PC-9 (cell line): Measurements from ENCODE around the gene CLMN. TPM values are rescaled to one million over a fixed set of nuclear protein-coding genes. Genes with fewer than 3 reads are reported as not detected.

ENCODE experiments used
- BruUV-seq: library from RNA; stranded (reverse); fragments of 400-500 nt; replicated peaks from 2 replicates; lab custom pipeline; 2021; lab: Mats Ljungman, UMichigan
- CTCF ChIA-PET: fragments of 300-600 bp; sonication (Branson Sonifier 250); formaldehyde crosslinking; loops from one replicate; lab custom pipeline; 2022; ENCODE audit warnings: antibody characterized with exemption; lab: Charles Lee
- POLR2A ChIA-PET: fragments of 300-600 bp; sonication (Branson Sonifier 250); formaldehyde crosslinking; loops from one replicate; lab custom pipeline; 2022; ENCODE audit warnings: antibody characterized with exemption; ENCODE audit not compliant: unreplicated experiment; lab: Charles Lee
- DNase-seq, 2 experiments: peaks; one replicate each; pipeline versions ENCODE4 v3.0.0 to v3.0.0-alpha.2; 2015 to 2022; ENCODE audit warnings: mixed read lengths in 1 of 2
- H2AFZ ChIP-seq: fragments of 200-600 bp; sonication (generic); 2 replicates; pipeline ENCODE4 v1.8.1; 2017; ENCODE audit warnings: antibody characterized with exemption
- H3F3A ChIP-seq: fragments of 200-600 bp; sonication (generic); 2 replicates; pipeline ENCODE4 v1.8.1; 2017; ENCODE audit warnings: antibody characterized with exemption, mild to moderate bottlenecking, low read depth; ENCODE audit not compliant: insufficient read depth
- H3K27ac ChIP-seq: fragments of 200-600 bp; sonication (generic); 2 replicates; pipeline ENCODE4 v1.6.1; 2016; ENCODE audit warnings: mixed run types
- H3K27me3 ChIP-seq: fragments of 200-600 bp; sonication (generic); 2 replicates; pipeline ENCODE4 v1.6.1; 2016; ENCODE audit warnings: low read depth, mixed run types; ENCODE audit not compliant: insufficient read depth
- H3K36me3 ChIP-seq: fragments of 200-600 bp; sonication (generic); 2 replicates; pipeline ENCODE4 v1.6.1; 2016; ENCODE audit warnings: low read depth, mixed run types
- H3K4me1 ChIP-seq: fragments of 200-600 bp; sonication (generic); replicated peaks from 2 replicates; pipeline ENCODE4 v1.6.1; 2016; ENCODE audit warnings: mixed run types; ENCODE audit not compliant: insufficient read depth
- H3K4me2 ChIP-seq: fragments of 200-600 bp; sonication (generic); 2 replicates; pipeline ENCODE4 v1.6.1; 2017; ENCODE audit warnings: mixed run types
- H3K4me3 ChIP-seq: fragments of 200-600 bp; sonication (generic); 2 replicates; pipeline ENCODE4 v1.6.1; 2016; ENCODE audit warnings: mixed run types
- H3K79me2 ChIP-seq: fragments of 200-600 bp; sonication (generic); 2 replicates; pipeline ENCODE4 v1.6.1; 2017; ENCODE audit warnings: low read depth, mixed run types
- H3K9me2 ChIP-seq: fragments of 200-600 bp; sonication (generic); 2 replicates; pipeline ENCODE4 v1.8.1; 2017; ENCODE audit warnings: mild to moderate bottlenecking; ENCODE audit not compliant: insufficient read depth
- H3K9me3 ChIP-seq: fragments of 200-600 bp; sonication (generic); 2 replicates; pipeline ENCODE4 v1.8.1; 2016; ENCODE audit warnings: low read depth; ENCODE audit not compliant: insufficient read depth
- H4K20me1 ChIP-seq: fragments of 200-600 bp; sonication (generic); 2 replicates; pipeline ENCODE4 v1.8.1; 2017; ENCODE audit not compliant: insufficient read depth
- EZH2 ChIP-seq: fragments of 200-600 bp; sonication (generic); IDR thresholded peaks from 2 replicates; pipeline ENCODE4 v1.8.0; 2017; ENCODE audit warnings: antibody characterized with exemption, low read depth
- intact Hi-C: fragments of 100-400 bp; cut with micrococcal nuclease; formaldehyde crosslinking; loops from one replicate; pipeline ENCODE4 v1.10.0; 2022; ENCODE audit not compliant: unreplicated experiment
- total RNA-seq: library from RNA; stranded (reverse); gene quantifications from 2 replicates; pipeline ENCODE4 v1.2.3, GENCODE V29; 2021
- TF ChIP-seq, protein P1 (sequence below): fragments of 200-600 bp; sonication (generic); conservative IDR thresholded peaks from 2 replicates; pipeline ENCODE4 v1.6.1; 2017; ENCODE audit warnings: mixed run types, antibody characterized with exemption, mild to moderate bottlenecking, moderate library complexity

CLMN gene
- total RNA-seq, 1 experiment from 2014 or later: 15.8 TPM

DNA sequence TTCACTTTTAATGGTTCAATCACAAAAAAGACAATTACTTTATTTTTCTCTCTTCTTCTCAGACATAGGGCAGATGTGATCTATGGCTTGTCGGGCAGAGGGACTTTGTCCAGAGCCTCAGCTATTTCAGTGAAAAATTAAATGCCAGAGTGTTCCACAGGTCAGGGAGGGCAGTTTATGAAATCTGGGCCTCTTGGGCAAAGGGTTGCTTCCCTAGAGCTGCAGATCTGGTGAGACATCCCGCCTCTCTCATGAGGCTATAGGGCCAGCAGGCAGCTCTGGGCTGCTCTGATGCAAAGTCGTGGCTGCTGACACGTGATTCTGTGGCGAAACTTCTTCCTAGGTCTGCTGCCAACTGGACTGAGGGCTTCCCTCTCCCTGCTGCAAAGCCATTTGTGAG, 6.0 kb downstream of the CLMN start:
- peak overlapping the region; percentile 70 for H3K4me2 ChIP-seq
- H3K4me3 ChIP-seq: no peak overlapping the region
- no peaks in the 10 kb centered on the region for H4K20me1 ChIP-seq
- H3F3A ChIP-seq: peaks cover 29% of the 10 kb centered on the region
- H3K79me2 ChIP-seq: peaks cover 51% of the 10 kb centered on the region
- ChIA-PET POLR2A (no interaction called here), CTCF (no interaction called here)
- H3K27me3 ChIP-seq: no peaks in the 10 kb centered on the region
- H3K9me3 ChIP-seq: no peaks in the 10 kb centered on the region
- intact Hi-C loops: no loop called here
- DNase-seq: peak; percentile 29 to 89
- no peak overlapping the region for H2AFZ ChIP-seq
- BruUV-seq: no TSS peak
- H3K4me1 ChIP-seq: peaks cover 44% of the 10 kb centered on the region
- H3K36me3 ChIP-seq: no peaks in the 10 kb centered on the region
- no peaks in the 10 kb centered on the region for H3K9me2 ChIP-seq
- peak overlapping the region; percentile 88 for H3K27ac ChIP-seq
- TF ChIP-seq, protein P1, sequence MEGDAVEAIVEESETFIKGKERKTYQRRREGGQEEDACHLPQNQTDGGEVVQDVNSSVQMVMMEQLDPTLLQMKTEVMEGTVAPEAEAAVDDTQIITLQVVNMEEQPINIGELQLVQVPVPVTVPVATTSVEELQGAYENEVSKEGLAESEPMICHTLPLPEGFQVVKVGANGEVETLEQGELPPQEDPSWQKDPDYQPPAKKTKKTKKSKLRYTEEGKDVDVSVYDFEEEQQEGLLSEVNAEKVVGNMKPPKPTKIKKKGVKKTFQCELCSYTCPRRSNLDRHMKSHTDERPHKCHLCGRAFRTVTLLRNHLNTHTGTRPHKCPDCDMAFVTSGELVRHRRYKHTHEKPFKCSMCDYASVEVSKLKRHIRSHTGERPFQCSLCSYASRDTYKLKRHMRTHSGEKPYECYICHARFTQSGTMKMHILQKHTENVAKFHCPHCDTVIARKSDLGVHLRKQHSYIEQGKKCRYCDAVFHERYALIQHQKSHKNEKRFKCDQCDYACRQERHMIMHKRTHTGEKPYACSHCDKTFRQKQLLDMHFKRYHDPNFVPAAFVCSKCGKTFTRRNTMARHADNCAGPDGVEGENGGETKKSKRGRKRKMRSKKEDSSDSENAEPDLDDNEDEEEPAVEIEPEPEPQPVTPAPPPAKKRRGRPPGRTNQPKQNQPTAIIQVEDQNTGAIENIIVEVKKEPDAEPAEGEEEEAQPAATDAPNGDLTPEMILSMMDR: no peak
- TF ChIP-seq EZH2: no peak

DNA sequence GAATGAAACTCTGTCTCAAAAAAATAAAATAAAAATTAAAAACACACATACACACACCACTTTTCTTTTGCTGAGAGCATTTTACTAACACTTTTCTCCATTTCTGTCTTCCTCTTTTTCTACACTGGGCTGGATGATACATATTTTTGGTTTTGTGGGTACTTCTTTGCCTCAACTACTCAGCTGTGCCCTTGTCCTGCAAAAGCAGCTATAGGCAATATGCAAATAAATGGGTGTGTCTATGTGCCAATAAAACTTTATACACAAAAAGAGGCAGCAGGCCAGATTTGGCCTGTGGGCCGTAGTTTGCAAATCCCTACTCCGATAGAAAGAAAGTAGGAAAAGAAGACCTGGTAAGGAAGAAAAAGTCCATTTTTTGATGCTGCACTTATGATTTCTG, 6.5 kb downstream of the CLMN start:
- POLR2A ChIA-PET: no interaction called here
- Histone ChIP-seq H4K20me1 (no peaks in the 10 kb centered on the region), H3F3A (peaks cover 29% of the 10 kb centered on the region), H3K4me3 (no peak overlapping the region), H3K27me3 (no peaks in the 10 kb centered on the region), H3K9me2 (no peaks in the 10 kb centered on the region), H3K36me3 (no peaks in the 10 kb centered on the region), H3K9me3 (no peaks in the 10 kb centered on the region), H2AFZ (no peak overlapping the region), H3K4me2 (peak overlapping the region; percentile 58), H3K4me1 (peaks cover 40% of the 10 kb centered on the region), H3K79me2 (peaks cover 47% of the 10 kb centered on the region), H3K27ac (peak overlapping the region; percentile 88)
- intact Hi-C loops: no loop called here
- CTCF ChIA-PET: no interaction called here
- BruUV-seq: no TSS peak
- DNase-seq: no peak
- TF ChIP-seq, protein P1: no peak
- no peak for TF ChIP-seq EZH2

DNA sequence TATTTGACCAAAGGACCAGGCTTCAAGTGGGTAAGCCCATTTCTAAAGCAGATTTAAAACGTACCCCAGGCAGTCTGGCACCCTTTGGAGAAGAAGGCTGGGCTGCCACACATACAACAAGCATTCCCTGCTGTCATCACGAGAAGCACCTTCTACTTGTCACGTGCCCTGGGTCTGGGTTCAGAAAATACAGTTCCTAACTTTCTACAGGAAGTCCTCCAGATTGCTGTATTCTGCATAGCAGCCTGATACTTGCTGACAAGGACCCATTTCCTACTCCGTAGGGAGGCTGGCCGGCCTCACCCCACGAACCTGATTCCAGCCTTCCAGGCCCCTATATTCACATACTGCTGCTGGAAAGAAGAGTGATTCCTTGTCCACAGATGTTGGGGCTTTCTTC, 7.4 kb downstream of the CLMN start:
- Histone ChIP-seq H3K4me3 (no peak overlapping the region), H3K9me2 (no peaks in the 10 kb centered on the region), H3F3A (peaks cover 29% of the 10 kb centered on the region), H4K20me1 (no peaks in the 10 kb centered on the region), H3K4me2 (0 out of 2 replicates have a peak overlapping the region, but pooled peaks have one; percentile 58), H3K36me3 (no peaks in the 10 kb centered on the region), H2AFZ (no peak overlapping the region), H3K27me3 (no peaks in the 10 kb centered on the region), H3K4me1 (peaks cover 37% of the 10 kb centered on the region), H3K9me3 (no peaks in the 10 kb centered on the region), H3K79me2 (peaks cover 40% of the 10 kb centered on the region), H3K27ac (no peak overlapping the region)
- ChIA-PET CTCF (no interaction called here), POLR2A (no interaction called here)
- no peak for DNase-seq
- intact Hi-C loops: no loop called here
- no TSS peak for BruUV-seq
- TF ChIP-seq, protein P1: no peak
- no peak for TF ChIP-seq EZH2
